PC-3 (cell line): ENCODE data around the gene NCDN.

ENCODE experiments used
- EZH2 ChIP-seq: fragments of 300-600 bp; sonication (generic); IDR thresholded peaks from one replicate; pipeline ENCODE4 v1.6.1; 2017; ENCODE audit warnings: antibody characterized with exemption, mild to moderate bottlenecking, low read length; ENCODE audit not compliant: unreplicated experiment
- EZH2phosphoT487 ChIP-seq: fragments of 300-600 bp; sonication (generic); IDR thresholded peaks from 2 replicates; pipeline ENCODE4 v1.6.1; 2018; ENCODE audit warnings: mild to moderate bottlenecking, antibody characterized with exemption, low read length, borderline replicate concordance
- TF ChIP-seq, protein P1 (sequence below): fragments of 300-600 bp; sonication (generic); conservative IDR thresholded peaks from 2 replicates; pipeline ENCODE4 v1.5.1; 2017; ENCODE audit warnings: antibody characterized with exemption, low read depth, mild to moderate bottlenecking, low read length

DNA sequence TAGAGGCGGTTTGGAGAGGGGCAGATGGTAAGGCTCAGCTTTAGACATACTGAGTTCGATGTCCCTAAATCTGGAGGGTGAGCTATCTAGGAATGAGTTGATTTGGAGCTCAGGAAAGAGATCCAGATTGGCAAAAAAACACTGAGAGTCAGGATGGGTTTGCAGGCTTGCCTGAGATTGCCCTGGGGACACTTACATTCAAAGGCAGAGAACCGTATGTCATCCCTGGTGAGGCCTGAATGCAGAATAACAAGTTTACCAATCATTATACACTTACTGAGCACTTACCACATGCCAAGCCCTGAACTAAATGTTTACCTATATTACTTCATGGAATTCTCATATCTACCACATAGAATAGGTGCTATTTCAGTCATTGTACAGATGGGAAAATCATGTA is 43.0 kb downstream of the NCDN start:
- TF ChIP-seq EZH2 = no peak
- TF ChIP-seq, protein P1, sequence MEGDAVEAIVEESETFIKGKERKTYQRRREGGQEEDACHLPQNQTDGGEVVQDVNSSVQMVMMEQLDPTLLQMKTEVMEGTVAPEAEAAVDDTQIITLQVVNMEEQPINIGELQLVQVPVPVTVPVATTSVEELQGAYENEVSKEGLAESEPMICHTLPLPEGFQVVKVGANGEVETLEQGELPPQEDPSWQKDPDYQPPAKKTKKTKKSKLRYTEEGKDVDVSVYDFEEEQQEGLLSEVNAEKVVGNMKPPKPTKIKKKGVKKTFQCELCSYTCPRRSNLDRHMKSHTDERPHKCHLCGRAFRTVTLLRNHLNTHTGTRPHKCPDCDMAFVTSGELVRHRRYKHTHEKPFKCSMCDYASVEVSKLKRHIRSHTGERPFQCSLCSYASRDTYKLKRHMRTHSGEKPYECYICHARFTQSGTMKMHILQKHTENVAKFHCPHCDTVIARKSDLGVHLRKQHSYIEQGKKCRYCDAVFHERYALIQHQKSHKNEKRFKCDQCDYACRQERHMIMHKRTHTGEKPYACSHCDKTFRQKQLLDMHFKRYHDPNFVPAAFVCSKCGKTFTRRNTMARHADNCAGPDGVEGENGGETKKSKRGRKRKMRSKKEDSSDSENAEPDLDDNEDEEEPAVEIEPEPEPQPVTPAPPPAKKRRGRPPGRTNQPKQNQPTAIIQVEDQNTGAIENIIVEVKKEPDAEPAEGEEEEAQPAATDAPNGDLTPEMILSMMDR = no peak
- TF ChIP-seq EZH2phosphoT487 = no peak
